Fibroblast of upper back skin (primary cell): ENCODE data around the gene SCN5A.

ENCODE experiments used
- DNase-seq: peaks from one replicate; pipeline ENCODE4 v3.0.0-alpha.2; 2013

SCN5A gene

GRCh38 chr3:38646630-38647029 lies 2.9 kb downstream of the SCN5A start:
- peak; percentile 28 for DNase-seq

- DNase-seq = no peak
Measured at GRCh38 chr3:38646062-38646461, 3.4 kb downstream of the SCN5A start.

- DNase-seq = no peak
Measured at GRCh38 chr3:38645601-38646000, 3.9 kb downstream of the SCN5A start.

GRCh38 chr3:38645076-38645475 lies 4.4 kb downstream of the SCN5A start:
- DNase-seq = no peak

GRCh38 chr3:38644662-38645053 lies 4.8 kb downstream of the SCN5A start:
- DNase-seq = no peak

- no peak for DNase-seq
Measured at GRCh38 chr3:38644016-38644661, 5.3 kb downstream of the SCN5A start.

- DNase-seq = no peak
Measured at GRCh38 chr3:38643592-38643991, 5.9 kb downstream of the SCN5A start.

- DNase-seq = no peak
Measured at GRCh38 chr3:38643090-38643489, 6.4 kb downstream of the SCN5A start.

- DNase-seq = no peak
Measured at GRCh38 chr3:38641461-38642110, 7.9 kb downstream of the SCN5A start.

- DNase-seq = no peak
Measured at GRCh38 chr3:38640661-38641452, 8.6 kb downstream of the SCN5A start.

GRCh38 chr3:38638354-38638753 lies 11.1 kb downstream of the SCN5A start:
- no peak for DNase-seq

- DNase-seq = no peak
Measured at GRCh38 chr3:38637906-38638305, 11.6 kb downstream of the SCN5A start.

- DNase-seq = no peak
Measured at GRCh38 chr3:38636881-38637280, 12.6 kb downstream of the SCN5A start.

- DNase-seq = no peak
Measured at GRCh38 chr3:38636464-38636863, 13.0 kb downstream of the SCN5A start.

GRCh38 chr3:38634111-38634510 lies 15.4 kb downstream of the SCN5A start:
- DNase-seq = peak; percentile 23

- DNase-seq = no peak
Measured at GRCh38 chr3:38632989-38633388, 16.5 kb downstream of the SCN5A start.

GRCh38 chr3:38630606-38631005 lies 18.9 kb downstream of the SCN5A start:
- no peak for DNase-seq

GRCh38 chr3:38630070-38630469 lies 19.4 kb downstream of the SCN5A start:
- no peak for DNase-seq

- no peak for DNase-seq
Measured at GRCh38 chr3:38628835-38629234, 20.7 kb downstream of the SCN5A start.

- DNase-seq = no peak
Measured at GRCh38 chr3:38627956-38628355, 21.5 kb downstream of the SCN5A start.

GRCh38 chr3:38626171-38626570 lies 23.3 kb downstream of the SCN5A start:
- no peak for DNase-seq

- DNase-seq = no peak
Measured at GRCh38 chr3:38623539-38623938, 25.9 kb downstream of the SCN5A start.

GRCh38 chr3:38622336-38622735 lies 27.2 kb downstream of the SCN5A start:
- DNase-seq = no peak

- DNase-seq = no peak
Measured at GRCh38 chr3:38620236-38620635, 29.3 kb downstream of the SCN5A start.
